HG02852 (cell line): ENCODE results near the gene ITGAE.

Experiments
- ATAC-seq: cut with Tn5 transposase; IDR thresholded peaks from one replicate; pipeline ENCODE4 v1.9.1; 2021; ENCODE audit warnings: mild to moderate bottlenecking, moderate library complexity; ENCODE audit not compliant: unreplicated experiment

Gene ITGAE

DNA sequence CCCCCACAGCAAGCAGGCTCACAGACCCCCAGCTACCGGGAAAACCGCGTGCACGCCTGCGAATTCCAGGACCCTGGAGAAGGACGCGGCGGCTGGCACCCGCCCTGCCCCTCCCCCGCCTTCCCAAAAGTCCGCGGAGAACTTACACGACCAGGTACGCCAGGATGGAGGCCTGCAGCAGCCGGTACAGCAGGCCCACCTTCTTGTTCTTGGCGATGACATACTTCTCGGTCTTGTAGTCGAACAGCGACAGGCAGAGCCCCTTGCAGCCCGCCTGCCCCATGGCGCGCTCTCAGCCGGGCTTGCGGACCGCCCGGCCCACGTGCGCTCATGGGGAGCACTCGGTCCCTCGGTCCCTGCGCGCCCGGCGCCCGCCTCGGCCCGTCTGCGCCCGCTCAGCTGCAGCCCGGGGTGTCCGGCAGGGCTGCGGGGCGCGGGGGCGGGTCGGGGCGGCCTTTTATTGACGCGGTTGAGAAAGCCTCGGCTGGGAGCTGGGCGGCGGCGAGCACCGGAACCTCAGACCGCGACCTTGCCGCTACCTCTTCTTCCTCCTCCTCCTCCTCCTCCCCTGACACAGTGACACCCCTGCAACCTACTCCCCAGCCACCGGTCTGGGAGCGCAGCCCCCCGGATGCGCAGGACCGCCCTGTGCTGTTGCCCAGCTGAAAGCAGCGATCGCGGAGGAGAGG lies 105.1 kb downstream of the ITGAE start, which contains the start of gene P2RX5:
Gene P2RX5 (minus strand): TSS at position 433 of the 689 bp plus-strand sequence. CDS start 150 bp downstream, at position 283.
- no peak for ATAC-seq

- no peak for ATAC-seq
Measured at GRCh38 chr17:3695129-3695722, 105.8 kb downstream of the ITGAE start.

DNA sequence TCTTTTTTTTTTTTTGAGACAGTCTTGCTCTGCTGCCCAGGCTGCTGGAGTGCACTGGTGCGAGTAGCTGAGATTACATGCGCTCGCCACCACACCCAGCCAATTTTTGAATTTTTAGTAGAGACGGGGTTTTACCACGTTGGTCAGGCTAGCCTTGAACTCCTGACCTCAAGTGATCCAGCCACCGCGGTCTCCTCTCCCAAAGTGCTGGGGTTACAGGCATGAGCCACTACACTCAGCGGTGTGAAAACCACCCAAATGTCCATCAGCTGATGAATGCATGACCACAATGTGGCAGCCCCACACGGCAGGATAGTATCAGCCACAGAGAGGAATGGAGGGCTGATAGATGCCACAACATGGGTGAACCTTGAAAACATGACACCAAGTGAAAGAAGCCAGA lies 107.2 kb downstream of the ITGAE start:
- peak; percentile 55 for ATAC-seq

GRCh38 chr17:3693141-3693540 lies 107.8 kb downstream of the ITGAE start:
- ATAC-seq: no peak

DNA sequence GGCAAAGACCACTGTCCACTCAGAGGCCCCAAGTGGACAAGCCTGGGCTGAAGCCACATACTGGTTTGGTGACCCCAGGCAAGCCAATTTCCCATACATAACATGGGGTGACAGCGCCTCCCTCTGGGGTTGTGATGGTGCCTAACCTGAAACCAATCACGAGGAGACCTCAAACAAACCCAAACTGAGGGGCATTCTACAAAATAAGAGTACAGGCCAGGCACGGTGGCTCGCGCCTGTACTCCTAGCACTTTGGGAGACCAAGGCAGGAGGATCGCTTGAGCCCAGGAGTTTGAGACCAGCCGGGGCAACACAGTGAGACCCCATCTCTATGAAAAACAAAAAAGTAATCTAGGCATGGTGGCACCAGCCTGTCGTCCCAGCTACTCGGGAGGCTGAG lies 108.6 kb downstream of the ITGAE start:
- no peak for ATAC-seq

DNA sequence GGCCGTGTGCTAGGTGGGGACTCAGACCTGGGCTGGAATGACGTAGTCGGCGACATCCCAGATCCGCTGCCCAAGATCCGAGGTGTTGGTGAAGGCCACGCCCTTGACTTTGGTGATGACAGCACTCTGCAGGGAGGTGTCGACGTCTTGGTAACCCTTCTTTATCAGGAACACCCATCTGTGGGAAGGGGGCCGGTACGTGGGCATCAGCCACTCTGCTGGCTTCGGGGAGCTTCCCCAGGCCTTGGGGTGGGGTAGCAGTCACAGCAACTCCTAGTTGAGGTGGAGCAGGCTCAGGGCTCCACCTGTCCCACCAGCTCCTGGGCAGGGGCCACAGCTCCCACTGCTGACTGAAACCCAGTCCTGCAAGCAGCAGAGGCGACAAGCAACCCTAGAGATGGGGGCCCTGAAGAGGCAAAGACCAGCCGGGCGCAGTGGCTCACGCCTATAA lies 109.3 kb downstream of the ITGAE start:
- ATAC-seq: no peak

- no peak for ATAC-seq
Measured at GRCh38 chr17:3690094-3690715, 110.8 kb downstream of the ITGAE start.

DNA sequence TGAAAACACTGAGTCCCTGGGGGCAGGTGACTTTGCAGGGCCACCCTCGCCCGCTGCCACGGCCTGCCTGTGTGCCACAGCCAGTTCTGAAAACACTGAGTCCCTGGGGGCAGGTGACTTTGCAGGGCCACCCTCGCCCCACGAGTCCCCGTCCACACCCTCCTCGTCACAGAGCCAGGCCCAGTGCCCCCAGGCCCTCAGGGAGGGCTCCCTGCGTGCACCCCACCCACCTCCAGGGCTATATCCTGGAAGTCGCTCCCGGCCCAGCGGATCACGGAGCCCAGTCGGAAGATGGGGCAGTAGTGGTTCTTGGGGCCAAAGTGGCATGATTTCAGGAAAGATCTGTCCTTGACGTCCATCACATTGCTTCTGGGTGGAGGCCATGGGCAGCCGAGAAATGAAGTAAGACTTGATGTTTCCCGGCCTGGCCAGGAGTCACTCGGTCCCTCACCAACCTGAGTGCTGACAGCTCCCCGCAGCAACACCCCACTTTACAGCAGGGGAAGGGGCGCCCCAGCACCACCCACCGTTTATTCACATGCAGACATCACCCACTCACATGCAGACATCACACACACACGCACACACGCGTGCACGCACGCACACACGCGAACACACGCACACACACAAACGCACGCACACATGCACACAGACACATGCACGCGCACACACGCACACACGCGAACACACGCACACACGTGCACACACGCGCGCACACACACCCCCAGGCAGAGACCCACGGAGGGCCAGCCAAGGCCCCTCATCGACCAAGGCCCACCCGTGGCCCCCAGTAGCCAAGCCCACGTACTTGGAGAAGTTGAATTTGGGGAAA lies 111.5 kb downstream of the ITGAE start:
- no peak for ATAC-seq

GRCh38 chr17:3688852-3689261 lies 112.1 kb downstream of the ITGAE start:
- ATAC-seq: no peak

DNA sequence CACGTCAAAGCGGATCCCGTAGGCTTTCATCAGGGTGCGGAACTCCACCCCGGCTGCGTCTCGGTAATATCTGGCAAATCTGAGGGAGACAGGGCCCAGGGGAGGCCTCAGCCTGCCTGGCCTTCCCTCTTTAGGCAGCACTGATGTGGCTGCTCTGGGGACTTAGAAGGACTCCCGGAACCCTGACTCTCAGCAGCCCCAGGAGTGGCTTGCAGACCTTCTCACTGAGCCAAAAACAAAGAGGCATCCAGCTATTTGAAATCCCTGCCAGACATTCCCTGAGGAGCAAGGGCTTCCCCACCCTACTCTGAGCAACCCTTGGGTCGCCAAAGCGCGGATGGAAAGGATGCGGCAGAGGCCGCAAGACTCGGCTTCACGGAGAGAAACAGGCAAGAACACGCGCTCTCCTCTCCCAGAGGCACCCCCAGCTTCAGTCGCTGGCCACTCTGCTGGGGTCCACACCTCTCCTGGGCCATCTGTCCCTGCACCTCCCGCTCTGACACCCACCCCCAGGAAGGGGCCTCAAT lies 112.9 kb downstream of the ITGAE start:
- ATAC-seq: no peak

DNA sequence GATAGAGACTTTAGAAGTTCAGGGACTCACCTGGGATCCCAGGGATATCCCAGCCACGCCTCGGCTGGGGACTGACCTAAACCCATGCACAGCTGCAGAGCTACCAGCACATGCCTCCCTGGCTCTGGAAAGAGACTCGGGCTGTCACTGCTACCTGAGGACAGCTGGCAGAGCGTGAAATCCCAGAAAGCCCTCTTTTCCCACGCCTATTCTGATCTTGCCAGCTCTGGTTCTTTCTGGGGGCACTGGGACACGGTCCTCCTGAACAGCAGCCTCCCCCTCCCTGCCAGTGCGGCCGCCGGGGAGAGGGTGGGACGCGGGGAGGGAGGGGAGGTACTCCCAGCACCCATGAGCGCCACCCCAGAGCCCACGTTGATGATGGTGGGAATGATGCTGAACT lies 115.8 kb downstream of the ITGAE start:
- no peak for ATAC-seq

- no peak for ATAC-seq
Measured at GRCh38 chr17:3683054-3683511, 117.9 kb downstream of the ITGAE start.

- no peak for ATAC-seq
Measured at GRCh38 chr17:3682033-3682432, 119.0 kb downstream of the ITGAE start.

DNA sequence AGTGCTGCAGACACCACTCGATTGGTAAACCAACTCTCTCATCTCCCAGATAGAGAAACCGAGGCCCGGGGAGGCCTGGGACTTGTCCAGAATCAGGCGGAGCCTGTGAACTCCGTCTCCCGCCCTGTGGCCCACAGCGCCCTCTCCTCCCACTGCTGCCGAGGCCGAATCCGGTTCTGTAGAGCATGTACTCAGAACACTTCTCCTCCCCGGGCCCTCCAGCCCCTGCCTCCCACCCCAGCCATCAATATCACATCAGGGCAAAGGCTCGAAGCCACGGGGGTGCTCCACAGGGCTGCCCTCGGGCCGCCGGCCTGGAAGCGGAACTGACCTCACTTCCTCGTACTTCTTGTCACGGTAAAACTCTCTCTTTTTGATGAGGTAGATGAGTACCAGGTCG lies 119.4 kb downstream of the ITGAE start:
- ATAC-seq: no peak

DNA sequence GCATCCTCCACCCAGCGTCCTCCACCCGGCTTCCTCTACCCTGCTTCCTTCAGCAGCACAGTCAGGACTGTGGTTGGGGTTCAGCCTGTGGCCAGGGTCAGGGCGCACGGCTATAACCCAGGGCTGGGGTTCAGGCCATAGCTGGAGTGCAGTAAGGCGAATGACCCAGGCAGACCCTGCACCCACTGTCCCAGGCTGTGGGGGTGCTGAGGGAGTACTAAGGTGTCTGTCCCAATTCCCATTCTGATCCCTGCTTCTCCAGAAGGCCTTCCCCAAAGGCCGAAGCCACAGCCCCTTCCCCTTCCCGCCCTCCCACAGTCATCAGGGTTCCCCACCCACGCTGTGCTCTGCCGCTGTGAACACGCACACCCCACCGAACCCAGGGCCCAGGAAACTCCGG lies 119.9 kb downstream of the ITGAE start:
- no peak for ATAC-seq

DNA sequence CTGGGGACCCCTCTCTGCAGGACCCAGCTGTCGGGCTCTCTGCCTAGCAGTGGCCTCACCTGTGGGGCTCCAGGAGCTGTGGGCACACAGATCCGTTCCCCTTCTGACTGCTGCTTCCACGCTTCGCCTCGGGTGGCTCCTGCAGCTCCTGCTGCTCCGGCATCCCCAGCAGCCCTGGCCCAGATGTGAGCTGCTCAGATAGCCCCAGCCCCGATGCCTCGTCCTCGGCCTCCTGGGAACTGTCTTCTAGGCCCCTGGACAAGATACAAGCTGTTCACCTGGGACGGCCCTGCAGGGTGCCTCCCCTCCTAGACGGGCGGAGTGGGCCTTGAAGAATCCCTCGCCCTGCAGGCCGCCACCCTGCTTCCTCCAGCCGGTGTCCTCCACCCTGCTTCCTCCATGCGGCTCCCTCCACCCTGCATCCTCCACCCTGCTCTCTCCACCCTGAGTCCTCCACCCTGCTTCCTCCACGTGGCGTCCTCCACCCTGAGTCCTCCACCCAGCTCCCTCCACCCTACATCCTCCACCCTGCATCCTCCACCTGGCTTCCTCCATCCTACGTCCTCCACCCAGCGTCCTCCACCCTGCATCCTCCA lies 121.4 kb downstream of the ITGAE start:
- no peak for ATAC-seq

DNA sequence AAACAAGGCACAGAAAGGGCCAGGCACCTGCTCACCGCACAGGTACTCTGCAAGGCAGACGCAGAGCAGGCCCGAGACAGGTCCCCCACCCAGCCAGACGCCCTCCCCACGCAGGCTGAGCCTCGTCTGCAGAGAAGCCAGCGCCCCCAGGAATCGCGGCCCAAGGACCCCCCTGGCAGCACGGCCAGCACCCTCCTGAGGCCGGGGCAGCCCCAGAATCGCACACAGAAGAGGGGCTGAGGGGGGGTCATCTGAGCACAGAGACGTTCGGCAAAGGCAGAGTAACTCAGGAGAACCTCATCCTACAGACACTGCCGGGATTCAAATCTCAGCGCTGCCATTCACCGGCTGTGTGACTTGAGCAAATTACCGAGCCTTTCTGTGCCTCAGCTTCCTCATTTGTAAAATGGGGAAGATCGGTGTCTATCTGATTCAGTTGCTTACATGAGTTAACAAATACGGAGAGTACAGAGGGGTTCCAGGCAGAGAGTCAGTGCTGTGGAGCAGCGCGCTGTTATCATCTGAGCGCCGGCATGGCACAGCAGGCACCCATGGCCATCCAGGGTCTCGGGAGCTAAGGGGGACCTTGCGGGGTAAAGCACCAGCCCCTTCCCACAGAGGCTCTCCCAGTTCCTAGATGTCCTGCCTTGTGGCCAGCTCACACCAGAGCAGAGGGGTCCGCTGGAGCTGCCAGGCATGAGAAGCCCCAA lies 122.0 kb downstream of the ITGAE start:
- ATAC-seq: no peak

- ATAC-seq: no peak
Measured at GRCh38 chr17:3678095-3678820, 122.7 kb downstream of the ITGAE start.

GRCh38 chr17:3675886-3676285 lies 125.1 kb downstream of the ITGAE start:
- ATAC-seq: no peak
